Measurements from ENCODE around the gene GDF2.

The GDF2 gene

DNA sequence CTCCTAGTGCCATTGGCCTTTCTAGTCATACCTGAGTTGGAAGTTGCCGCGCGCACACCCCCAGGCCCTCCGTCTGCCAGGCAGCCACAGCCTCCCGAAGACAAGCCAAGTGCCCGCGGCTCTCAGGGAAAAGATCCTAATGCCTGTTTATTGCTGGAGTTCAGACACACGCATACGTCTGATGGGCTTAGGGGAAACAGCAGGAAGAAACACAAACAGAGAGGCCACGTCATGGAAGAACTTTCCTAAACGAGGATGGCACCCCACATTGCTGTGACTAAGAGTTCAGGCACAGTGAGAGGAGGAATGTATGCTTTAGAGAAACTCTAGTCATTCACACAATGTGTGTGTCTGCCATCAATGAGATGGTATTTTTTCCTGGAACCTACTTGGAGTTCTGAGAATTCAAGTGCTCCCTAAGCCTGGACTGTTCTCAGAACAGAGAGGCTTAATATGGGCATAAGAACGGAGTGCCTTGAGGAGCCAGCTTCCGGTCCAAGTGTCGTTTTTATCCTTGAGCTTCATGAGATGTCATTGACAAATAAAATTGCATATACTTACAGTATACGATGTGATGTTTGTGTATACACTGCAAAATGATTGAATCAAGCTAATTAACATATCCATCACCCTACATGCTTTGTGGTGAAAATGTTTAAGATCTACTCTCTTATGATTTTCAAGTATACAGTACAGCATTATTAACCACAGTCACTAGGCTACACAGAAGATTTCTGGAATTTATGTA is 14.3 kb downstream of the GDF2 start:
- TF ChIP-seq, protein P1, sequence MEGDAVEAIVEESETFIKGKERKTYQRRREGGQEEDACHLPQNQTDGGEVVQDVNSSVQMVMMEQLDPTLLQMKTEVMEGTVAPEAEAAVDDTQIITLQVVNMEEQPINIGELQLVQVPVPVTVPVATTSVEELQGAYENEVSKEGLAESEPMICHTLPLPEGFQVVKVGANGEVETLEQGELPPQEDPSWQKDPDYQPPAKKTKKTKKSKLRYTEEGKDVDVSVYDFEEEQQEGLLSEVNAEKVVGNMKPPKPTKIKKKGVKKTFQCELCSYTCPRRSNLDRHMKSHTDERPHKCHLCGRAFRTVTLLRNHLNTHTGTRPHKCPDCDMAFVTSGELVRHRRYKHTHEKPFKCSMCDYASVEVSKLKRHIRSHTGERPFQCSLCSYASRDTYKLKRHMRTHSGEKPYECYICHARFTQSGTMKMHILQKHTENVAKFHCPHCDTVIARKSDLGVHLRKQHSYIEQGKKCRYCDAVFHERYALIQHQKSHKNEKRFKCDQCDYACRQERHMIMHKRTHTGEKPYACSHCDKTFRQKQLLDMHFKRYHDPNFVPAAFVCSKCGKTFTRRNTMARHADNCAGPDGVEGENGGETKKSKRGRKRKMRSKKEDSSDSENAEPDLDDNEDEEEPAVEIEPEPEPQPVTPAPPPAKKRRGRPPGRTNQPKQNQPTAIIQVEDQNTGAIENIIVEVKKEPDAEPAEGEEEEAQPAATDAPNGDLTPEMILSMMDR (IDR thresholded peaks at IDR 0.05; ENCODE audit: borderline replicate concordance, extremely low read depth, low read length, poor library complexity, severe bottlenecking) = no peak
- no peak for TF ChIP-seq EZH2 (IDR thresholded peaks at IDR 0.05; ENCODE audit: borderline replicate concordance, low read depth, low read length, severe bottlenecking)
- DNase-seq = no peak
- H3K9ac ChIP-seq (ENCODE audit: low read depth, low read length) = no peak overlapping the region
- H3K27me3 ChIP-seq (ENCODE audit: insufficient read depth, low read length, poor library complexity) = peaks cover 12% of the 10 kb centered on the region
- no peaks in the 10 kb centered on the region for H3K9me3 ChIP-seq (ENCODE audit: insufficient read depth, low read length, severe bottlenecking)
- H3K4me1 ChIP-seq (ENCODE audit: insufficient read depth, low read length) = no peaks in the 10 kb centered on the region
- H2AFZ ChIP-seq (ENCODE audit: low read depth, low read length) = no peak overlapping the region
- no peak overlapping the region for H3K27ac ChIP-seq (ENCODE audit: low read length)
- ATAC-seq (ENCODE audit: insufficient read depth, low read depth) = no peak
- H3K36me3 ChIP-seq (ENCODE audit: insufficient read depth, low read length) = no peaks in the 10 kb centered on the region
- no peak overlapping the region for H3K4me2 ChIP-seq (ENCODE audit: insufficient read depth, low read length)
- H3K79me2 ChIP-seq (ENCODE audit: insufficient read depth, low read length) = no peaks in the 10 kb centered on the region
- no peak overlapping the region for H3K4me3 ChIP-seq (ENCODE audit: low read depth in 1 of 2, low read length in 2 of 2)
- peaks cover 5% of the 10 kb centered on the region; the same call in 1 of the 2 replicates for H4K20me1 ChIP-seq (ENCODE audit: insufficient read depth, low read length)

DNA sequence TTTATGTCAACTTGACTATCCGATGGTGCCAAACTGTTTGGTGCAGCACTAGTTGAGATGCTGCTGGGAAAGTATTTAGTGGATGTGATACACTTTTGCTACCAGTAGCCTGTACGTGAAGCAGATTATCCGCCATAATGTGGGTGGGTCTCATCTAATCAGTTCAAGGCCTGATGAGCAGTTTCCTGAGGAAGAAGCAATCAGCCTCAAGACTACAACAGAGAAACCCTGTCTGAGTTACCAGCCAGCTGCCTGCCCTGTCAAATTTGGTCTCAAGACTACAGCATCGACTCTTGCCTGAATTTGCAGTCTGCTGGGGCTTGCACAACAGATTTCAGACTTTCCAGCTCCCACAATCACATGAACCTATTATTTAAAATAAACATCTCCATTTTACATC is 15.1 kb downstream of the GDF2 start:
- Histone ChIP-seq H3K4me2 (ENCODE audit: insufficient read depth, low read length) (no peak overlapping the region), H2AFZ (ENCODE audit: low read depth, low read length) (no peak overlapping the region), H3K9ac (ENCODE audit: low read depth, low read length) (no peak overlapping the region), H3K36me3 (ENCODE audit: insufficient read depth, low read length) (no peaks in the 10 kb centered on the region), H3K27ac (ENCODE audit: low read length) (no peak overlapping the region), H3K9me3 (ENCODE audit: insufficient read depth, low read length, severe bottlenecking) (no peaks in the 10 kb centered on the region), H4K20me1 (ENCODE audit: insufficient read depth, low read length) (peaks cover 5% of the 10 kb centered on the region; the same call in 1 of the 2 replicates), H3K4me3 (ENCODE audit: low read depth in 1 of 2, low read length in 2 of 2) (no peak overlapping the region), H3K27me3 (ENCODE audit: insufficient read depth, low read length, poor library complexity) (peaks cover 12% of the 10 kb centered on the region), H3K4me1 (ENCODE audit: insufficient read depth, low read length) (no peaks in the 10 kb centered on the region), H3K79me2 (ENCODE audit: insufficient read depth, low read length) (no peaks in the 10 kb centered on the region)
- no peak for ATAC-seq (ENCODE audit: insufficient read depth, low read depth)
- DNase-seq = no peak
- TF ChIP-seq, protein P1 (IDR thresholded peaks at IDR 0.05; ENCODE audit: borderline replicate concordance, extremely low read depth, low read length, poor library complexity, severe bottlenecking) = no peak
- TF ChIP-seq EZH2 (IDR thresholded peaks at IDR 0.05; ENCODE audit: borderline replicate concordance, low read depth, low read length, severe bottlenecking) = no peak

DNA sequence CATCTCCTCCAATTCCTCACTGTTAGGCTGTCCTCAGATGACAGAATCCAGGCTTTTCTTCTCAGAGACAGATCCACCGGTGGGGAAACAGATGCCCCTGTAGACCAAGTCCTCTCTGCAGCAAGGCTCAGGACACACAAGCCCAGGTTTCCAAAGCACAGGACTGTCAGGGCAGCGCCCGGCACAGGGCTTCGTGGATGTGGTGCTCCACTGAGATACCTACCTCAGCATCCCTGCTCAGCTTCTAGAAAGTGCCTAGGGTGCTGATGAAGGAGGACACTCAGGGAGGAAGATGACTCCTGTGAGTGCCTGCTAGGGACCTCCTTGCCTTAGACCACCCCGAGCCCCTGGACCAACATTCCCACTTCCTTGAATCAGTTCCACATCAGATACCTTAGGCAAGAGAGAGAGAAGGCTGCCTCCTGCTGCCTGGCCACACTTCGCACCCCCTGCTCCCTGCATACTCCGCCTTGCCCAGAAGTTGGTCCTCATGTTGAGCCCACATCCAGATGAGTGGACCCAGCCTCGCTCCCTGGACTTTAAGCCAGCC is 17.0 kb downstream of the GDF2 start:
- no peaks in the 10 kb centered on the region for H3K9me3 ChIP-seq (ENCODE audit: insufficient read depth, low read length, severe bottlenecking)
- no peak overlapping the region for H3K4me2 ChIP-seq (ENCODE audit: insufficient read depth, low read length)
- H3K4me3 ChIP-seq (ENCODE audit: low read depth in 1 of 2, low read length in 2 of 2) = no peak overlapping the region
- H3K27ac ChIP-seq (ENCODE audit: low read length) = no peak overlapping the region
- H3K4me1 ChIP-seq (ENCODE audit: insufficient read depth, low read length) = no peaks in the 10 kb centered on the region
- TF ChIP-seq, protein P1 (IDR thresholded peaks at IDR 0.05; ENCODE audit: borderline replicate concordance, extremely low read depth, low read length, poor library complexity, severe bottlenecking) = no peak
- no peak for TF ChIP-seq EZH2 (IDR thresholded peaks at IDR 0.05; ENCODE audit: borderline replicate concordance, low read depth, low read length, severe bottlenecking)
- H3K79me2 ChIP-seq (ENCODE audit: insufficient read depth, low read length) = no peaks in the 10 kb centered on the region
- no peak for DNase-seq
- H4K20me1 ChIP-seq (ENCODE audit: insufficient read depth, low read length) = peaks cover 5% of the 10 kb centered on the region; the same call in 1 of the 2 replicates
- peaks cover 12% of the 10 kb centered on the region for H3K27me3 ChIP-seq (ENCODE audit: insufficient read depth, low read length, poor library complexity)
- no peaks in the 10 kb centered on the region for H3K36me3 ChIP-seq (ENCODE audit: insufficient read depth, low read length)
- no peak overlapping the region for H3K9ac ChIP-seq (ENCODE audit: low read depth, low read length)
- ATAC-seq (ENCODE audit: insufficient read depth, low read depth) = no peak
- H2AFZ ChIP-seq (ENCODE audit: low read depth, low read length) = no peak overlapping the region

All from DND-41 (cell line).